Activated CD4-positive, alpha-beta T cell treated with anti-CD3 and anti-CD28 coated beads for 1 hour (primary cell): Measurements from ENCODE around the gene IGFLR1.
"Not testable (repeated sequence)": the region's sequence is repeated elsewhere in the genome, so short reads cannot be mapped to it uniquely, and the experiment has no call there.

ENCODE experiments used
- DNase-seq: peaks from one replicate; pipeline ENCODE4 v3.0.0-alpha.2; 2020

Gene IGFLR1

GRCh38 chr19:35739275-35740107, 2.8 kb downstream of the IGFLR1 start:
- no peak for DNase-seq

GRCh38 chr19:35738887-35739229, 3.4 kb downstream of the IGFLR1 start:
- DNase-seq, result no peak

- no peak for DNase-seq
These were observed 4.0 kb downstream of the IGFLR1 start for GRCh38 chr19:35738021-35738886.

- DNase-seq, result no peak
These were observed 5.1 kb downstream of the IGFLR1 start for GRCh38 chr19:35736913-35737886.

- no peak for DNase-seq
These were observed 7.4 kb downstream of the IGFLR1 start for GRCh38 chr19:35734889-35735288.

- no peak for DNase-seq
These were observed 8.0 kb downstream of the IGFLR1 start for GRCh38 chr19:35734273-35734672.

- no peak for DNase-seq
These were observed 8.8 kb downstream of the IGFLR1 start for GRCh38 chr19:35733180-35734125.

GRCh38 chr19:35732540-35733179, 9.6 kb downstream of the IGFLR1 start:
- no peak for DNase-seq

GRCh38 chr19:35731779-35732405, 10.4 kb downstream of the IGFLR1 start:
- no peak for DNase-seq

GRCh38 chr19:35731353-35731752, 10.9 kb downstream of the IGFLR1 start:
- DNase-seq, result no peak

GRCh38 chr19:35730326-35730725, 11.9 kb downstream of the IGFLR1 start:
- no peak for DNase-seq

- DNase-seq, result no peak
These were observed 12.5 kb downstream of the IGFLR1 start for GRCh38 chr19:35729763-35730162.

- DNase-seq, result no peak
These were observed 13.2 kb downstream of the IGFLR1 start for GRCh38 chr19:35729021-35729420.

- DNase-seq, result no peak
These were observed 14.1 kb downstream of the IGFLR1 start for GRCh38 chr19:35727956-35728706.

GRCh38 chr19:35727053-35727955, 14.9 kb downstream of the IGFLR1 start:
- DNase-seq, result no peak

GRCh38 chr19:35725216-35725861, 16.9 kb downstream of the IGFLR1 start:
- DNase-seq, result no peak

GRCh38 chr19:35724560-35724959, 17.7 kb downstream of the IGFLR1 start:
- no peak for DNase-seq

GRCh38 chr19:35724132-35724531, 18.1 kb downstream of the IGFLR1 start:
- DNase-seq, result not testable (repeated sequence)
